CD4-positive, alpha-beta T cell treated with Interleukin-4 for 4 hours (primary cell): ENCODE measurements around the gene MAT1A.
"Not testable (repeated sequence)": the region's sequence is repeated elsewhere in the genome, so short reads cannot be mapped to it uniquely, and the experiment has no call there.

Experiments used
- DNase-seq: peaks from one replicate; pipeline ENCODE4 v3.0.0-alpha.2; 2020

Gene MAT1A

GRCh38 chr10:80264081-80265056 is 25.1 kb downstream of the MAT1A start:
- no peak for DNase-seq

- DNase-seq, result no peak
These were observed 28.0 kb downstream of the MAT1A start for GRCh38 chr10:80261316-80262030.

- DNase-seq, result peak; percentile 45
These were observed 28.9 kb downstream of the MAT1A start for GRCh38 chr10:80260295-80261243.

GRCh38 chr10:80259405-80259871 is 30.0 kb downstream of the MAT1A start:
- no peak for DNase-seq

GRCh38 chr10:80256798-80257197 is 32.7 kb downstream of the MAT1A start:
- DNase-seq, result not testable (repeated sequence)

GRCh38 chr10:80254726-80255125 is 34.7 kb downstream of the MAT1A start:
- not testable (repeated sequence) for DNase-seq

GRCh38 chr10:80253963-80254271 is 35.5 kb downstream of the MAT1A start:
- not testable (repeated sequence) for DNase-seq

GRCh38 chr10:80253266-80253962 is 36.0 kb downstream of the MAT1A start:
- no peak for DNase-seq

GRCh38 chr10:80252296-80252887 is 37.1 kb downstream of the MAT1A start:
- no peak for DNase-seq

- not testable (repeated sequence) for DNase-seq
These were observed 37.7 kb downstream of the MAT1A start for GRCh38 chr10:80251703-80252280.

GRCh38 chr10:80250399-80250798 is 39.1 kb downstream of the MAT1A start:
- not testable (repeated sequence) for DNase-seq

GRCh38 chr10:80249906-80250305 is 39.6 kb downstream of the MAT1A start:
- not testable (repeated sequence) for DNase-seq

- not testable (repeated sequence) for DNase-seq
These were observed 41.8 kb downstream of the MAT1A start for GRCh38 chr10:80247611-80248010.

GRCh38 chr10:80244371-80244770 is 45.1 kb downstream of the MAT1A start:
- DNase-seq, result not testable (repeated sequence)

- not testable (repeated sequence) for DNase-seq
These were observed 47.1 kb downstream of the MAT1A start for GRCh38 chr10:80242341-80242740.

GRCh38 chr10:80236457-80236856 is 53.0 kb downstream of the MAT1A start:
- not testable (repeated sequence) for DNase-seq

GRCh38 chr10:80234331-80235235 is 54.9 kb downstream of the MAT1A start:
- DNase-seq, result not testable (repeated sequence)

- DNase-seq, result not testable (repeated sequence)
These were observed 55.6 kb downstream of the MAT1A start for GRCh38 chr10:80233871-80234270.

GRCh38 chr10:80226723-80227122 is 62.7 kb downstream of the MAT1A start:
- not testable (repeated sequence) for DNase-seq

- DNase-seq, result not testable (repeated sequence)
These were observed 66.4 kb downstream of the MAT1A start for GRCh38 chr10:80223031-80223419.
